Spleen (tissue), 7 donors: Measurements from ENCODE around the gene MSN.

Experiments used
- CTCF ChIP-seq, 11 experiments: fragments of 200-600 bp in 7 of 11; fragments of 450-650 bp in 4 of 11; sonication (generic) in 4 of 11; IDR thresholded peaks in 8 of 11; conservative IDR thresholded peaks in 3 of 11; 1 replicate in 7 of 11; 2 replicates in 4 of 11; pipeline versions ENCODE4 v1.4.0 to v1.8.0; 2016 to 2021; ENCODE audit warnings: antibody characterized with exemption in 11 of 11, inconsistent platforms in 4 of 11, mild to moderate bottlenecking in 1 of 11
- POLR2A ChIP-seq, 3 donors: fragments of 450-650 bp; IDR thresholded peaks; one replicate each; pipeline ENCODE4 v1.5.1; 2017; ENCODE audit warnings: antibody characterized with exemption in 3 of 3, mild to moderate bottlenecking in 1 of 3
- donor health status: DM: no; HTN: no; CAD: no; lungs with moderate emphysema.
- donor health status: DM: no; HTN: no; CAD: no.
- donor health status: DM: no; HTN: no; CAD: no.

- TF ChIP-seq CTCF (IDR thresholded peaks at IDR 0.05 in 8 of 11, conservative IDR thresholded peaks at IDR 0.05 in 3 of 11) (no peak), POLR2A (IDR thresholded peaks at IDR 0.05) (no peak)
Measured at GRCh38 chrX:65726715-65727114, 59.3 kb downstream of the MSN start.
